ENCODE data around the gene GALNT10. TPM values are rescaled to one million over a fixed set of nuclear protein-coding genes. Genes with fewer than 3 reads are reported as not detected.

Gene GALNT10
- total RNA-seq, 4 donors from 2014 or later: 35.9 to 59.4 (median 46.8) TPM

DNA sequence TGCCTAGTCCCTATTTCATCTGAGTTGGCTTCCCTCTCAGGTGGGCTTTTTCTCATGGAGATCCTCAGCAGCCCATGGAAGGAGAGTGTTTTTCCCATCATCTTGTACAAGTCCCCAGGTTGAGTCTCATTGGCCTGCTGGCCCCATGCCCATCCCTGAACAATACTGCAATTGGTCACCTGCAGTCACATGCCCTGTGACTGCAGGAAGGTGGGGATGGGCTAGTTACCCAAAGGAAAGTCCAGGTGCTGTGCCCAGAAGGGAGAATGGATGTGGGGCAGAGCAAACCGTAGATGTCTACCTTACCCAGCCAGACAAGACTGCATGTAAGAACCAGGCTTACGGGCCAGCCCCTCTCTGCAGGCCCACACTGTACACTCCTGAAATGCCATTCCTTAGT lies 201.3 kb downstream of the GALNT10 start:
- Histone ChIP-seq H3K27me3 (no peaks in the 10 kb centered on the region), H3K4me1 (peaks cover 0 to 4% (median 0%) of the 10 kb centered on the region in 4 donors), H3K9me3 (no peaks in the 10 kb centered on the region), H3K36me3 (peaks cover 0 to 20% (median 0%) of the 10 kb centered on the region in 3 donors), H3K27ac (no peak overlapping the region), H3K4me3 (no peak overlapping the region)
- TF ChIP-seq POLR2A (IDR thresholded peaks at IDR 0.05) (no peak), CTCF (IDR thresholded peaks at IDR 0.05) (no peak)
- DNase-seq: no peak

- H3K4me1 ChIP-seq: peaks cover 0 to 4% (median 0%) of the 10 kb centered on the region in 4 donors
- no peak overlapping the region for H3K27ac ChIP-seq
- no peak overlapping the region for H3K4me3 ChIP-seq
- H3K9me3 ChIP-seq: no peaks in the 10 kb centered on the region
- peaks cover 0 to 16% (median 0%) of the 10 kb centered on the region in 3 donors for H3K36me3 ChIP-seq
- DNase-seq: no peak
- H3K27me3 ChIP-seq: no peaks in the 10 kb centered on the region
- TF ChIP-seq POLR2A (IDR thresholded peaks at IDR 0.05): no peak
- TF ChIP-seq CTCF (IDR thresholded peaks at IDR 0.05): no peak
These were observed 203.3 kb downstream of the GALNT10 start for GRCh38 chr5:154393850-154394249.

- Histone ChIP-seq H3K4me1 (peaks cover 0 to 4% (median 0%) of the 10 kb centered on the region in 4 donors), H3K4me3 (no peak overlapping the region), H3K9me3 (no peaks in the 10 kb centered on the region), H3K27ac (peak overlapping the region in 1 of 4 donors; percentile 45), H3K36me3 (peaks cover 0 to 16% (median 0%) of the 10 kb centered on the region in 3 donors), H3K27me3 (no peaks in the 10 kb centered on the region)
- TF ChIP-seq POLR2A (IDR thresholded peaks at IDR 0.05) (no peak), CTCF (IDR thresholded peaks at IDR 0.05) (peak in 3 of 6 experiments; percentile 30 to 49 (median 35))
- DNase-seq: peak in 2 of 3 donors; percentile 60 to 66
These were observed 203.8 kb downstream of the GALNT10 start for GRCh38 chr5:154394307-154394706.

DNA sequence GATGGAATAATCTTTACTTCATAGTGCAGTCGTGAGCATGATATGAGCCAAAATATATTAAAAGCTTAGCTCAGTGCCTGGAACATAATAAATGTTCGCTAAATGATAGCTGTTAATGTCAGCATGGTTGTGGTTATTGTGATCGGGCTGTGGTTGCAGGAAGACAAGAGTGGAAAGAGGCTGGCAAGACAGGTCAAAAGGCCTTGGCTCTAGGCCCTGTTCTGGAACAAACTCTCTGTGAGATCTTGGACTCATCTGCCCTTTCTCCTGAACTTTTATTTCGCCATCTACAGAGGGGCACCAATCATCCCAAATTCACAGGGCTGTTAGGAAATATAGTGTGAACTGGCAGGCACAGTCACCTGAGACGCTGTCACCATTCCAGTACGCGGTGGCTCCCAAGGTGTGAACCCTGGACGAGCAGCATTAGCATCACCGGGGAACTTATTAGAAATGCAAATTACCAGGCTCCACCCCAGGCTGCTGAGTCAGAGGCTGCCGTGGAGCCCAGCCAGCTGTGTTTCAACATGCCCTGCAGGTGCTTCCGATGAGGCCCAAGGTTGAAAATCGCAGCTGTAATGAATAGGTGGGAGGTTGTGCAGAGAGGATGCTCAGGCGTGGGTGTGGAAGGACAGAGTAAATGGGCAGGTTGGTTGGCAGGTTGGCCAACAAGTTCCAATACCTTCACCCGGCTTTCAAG lies 205.0 kb downstream of the GALNT10 start:
- TF ChIP-seq POLR2A (IDR thresholded peaks at IDR 0.05) (no peak), CTCF (IDR thresholded peaks at IDR 0.05) (peak in 1 of 6 experiments; percentile 3)
- Histone ChIP-seq H3K4me3 (no peak overlapping the region), H3K9me3 (no peaks in the 10 kb centered on the region), H3K27me3 (no peaks in the 10 kb centered on the region), H3K4me1 (peaks cover 0 to 4% (median 0%) of the 10 kb centered on the region in 4 donors), H3K27ac (no peak overlapping the region), H3K36me3 (peaks cover 0 to 15% (median 0%) of the 10 kb centered on the region in 3 donors)
- peak; percentile 71 to 91 (median 75) for DNase-seq

GRCh38 chr5:154396128-154396527 lies 205.6 kb downstream of the GALNT10 start:
- Histone ChIP-seq H3K36me3 (peaks cover 0 to 10% (median 0%) of the 10 kb centered on the region in 3 donors), H3K9me3 (no peaks in the 10 kb centered on the region), H3K4me3 (no peak overlapping the region), H3K27ac (no peak overlapping the region), H3K4me1 (peaks cover 0 to 4% (median 0%) of the 10 kb centered on the region in 4 donors), H3K27me3 (no peaks in the 10 kb centered on the region)
- no peak for TF ChIP-seq CTCF (IDR thresholded peaks at IDR 0.05)
- no peak for TF ChIP-seq POLR2A (IDR thresholded peaks at IDR 0.05)
- DNase-seq: no peak
